CD4-positive, alpha-beta memory T cell (primary cell): ENCODE data around the gene PRAMEF2. TPM values are rescaled to one million over a fixed set of nuclear protein-coding genes. Genes with fewer than 3 reads are reported as not detected.
"Not testable (repeated sequence)": the region's sequence is repeated elsewhere in the genome, so short reads cannot be mapped to it uniquely, and the experiment has no call there.

Source experiments
- CTCF ChIA-PET: fragments of 350-600 bp; sonication (Branson Sonifier 250); formaldehyde crosslinking; loops from one replicate; lab custom pipeline; 2021; ENCODE audit warnings: inconsistent platforms; ENCODE audit not compliant: partially characterized antibody; lab: Charles Lee
- POLR2A ChIA-PET: fragments of 350-600 bp; sonication (Branson Sonifier 250); formaldehyde crosslinking; loops from one replicate; lab custom pipeline; 2021; ENCODE audit not compliant: partially characterized antibody; lab: Charles Lee
- DNase-seq, 5 donors: peaks; one replicate each; pipeline versions ENCODE4 v3.0.0 to v3.0.0-alpha.2; 2020 to 2022; ENCODE audit warnings: mixed read lengths in 1 of 5
- H3K27ac ChIP-seq: one replicate; pipeline ENCODE4 v1.7.0; 2013; ENCODE audit warnings: low read depth, low read length
- H3K27me3 ChIP-seq: 2 replicates; pipeline ENCODE4 v1.7.0; 2013; ENCODE audit warnings: mild to moderate bottlenecking, low read length, moderate library complexity; ENCODE audit not compliant: insufficient read depth
- H3K36me3 ChIP-seq: 2 replicates; pipeline ENCODE4 v1.7.0; 2013; ENCODE audit warnings: mild to moderate bottlenecking, low read length, moderate library complexity; ENCODE audit not compliant: insufficient read depth
- H3K4me1 ChIP-seq: 2 replicates; pipeline ENCODE4 v1.7.0; 2013; ENCODE audit warnings: mild to moderate bottlenecking, low read length, moderate library complexity; ENCODE audit not compliant: insufficient read depth
- H3K4me3 ChIP-seq, 2 donors: one replicate each; pipeline ENCODE4 v1.7.0; 2013; ENCODE audit warnings: low read length in 2 of 2, mild to moderate bottlenecking in 1 of 2
- H3K9me3 ChIP-seq, 2 donors: one replicate each; pipeline ENCODE4 v1.7.0; 2013; ENCODE audit warnings: low read length in 2 of 2, control low read depth in 1 of 2; ENCODE audit not compliant: control insufficient read depth in 1 of 2
- H3K27ac Mint-ChIP-seq, 7 donors: one replicate each; pipeline ENCODE4 v1.8.0; 2020 to 2021; ENCODE audit warnings: mixed read lengths in 7 of 7, mild to moderate bottlenecking in 6 of 7, inconsistent platforms in 3 of 7, moderate library complexity in 3 of 7
- H3K27me3 Mint-ChIP-seq, 2 donors: one replicate each; pipeline ENCODE4 v1.8.0; 2020 to 2021; ENCODE audit warnings: mixed read lengths in 2 of 2
- H3K36me3 Mint-ChIP-seq, 2 donors: one replicate each; pipeline ENCODE4 v1.8.0; 2020 to 2021; ENCODE audit warnings: mixed read lengths in 2 of 2, inconsistent platforms in 1 of 2, mild to moderate bottlenecking in 1 of 2
- H3K4me1 Mint-ChIP-seq, 4 donors: one replicate each; pipeline ENCODE4 v1.8.0; 2020 to 2021; ENCODE audit warnings: mixed read lengths in 4 of 4, mild to moderate bottlenecking in 1 of 4
- H3K4me3 Mint-ChIP-seq, 8 donors: one replicate each; pipeline ENCODE4 v1.8.0; 2020 to 2021; ENCODE audit warnings: mixed read lengths in 8 of 8, mild to moderate bottlenecking in 7 of 8, moderate library complexity in 6 of 8, inconsistent platforms in 3 of 8
- H3K9me3 Mint-ChIP-seq, 8 donors: one replicate each; pipeline ENCODE4 v1.8.0; 2020 to 2021; ENCODE audit warnings: mixed read lengths in 8 of 8, mild to moderate bottlenecking in 5 of 8, inconsistent platforms in 3 of 8, moderate library complexity in 1 of 8
- intact Hi-C: fragments of 100-400 bp; cut with micrococcal nuclease; formaldehyde crosslinking; loops from one replicate; pipeline ENCODE4 v1.15.1; 2023
- polyA plus RNA-seq, 2 donors: library from polyadenylated mRNA; unstranded; fragments of 300-500 nt; fragmentation: Illumina TruSeq; gene quantifications; one replicate each; pipeline ENCODE4 v1.2.3, GENCODE V29; 2021
- total RNA-seq, 2 experiments: library from RNA; stranded (reverse); gene quantifications; one replicate each; pipeline ENCODE4 v1.2.3, GENCODE V29; 2021

The PRAMEF2 gene
- total and polyA plus RNA-seq, 4 experiments from 2014 or later: not detected

GRCh38 chr1:12903793-12904572 lies 47.1 kb downstream of the PRAMEF2 start:
- CTCF ChIA-PET: not testable (repeated sequence)

More at GRCh38 chr1:12903793-12904572, 47.1 kb downstream of the PRAMEF2 start:
- H3K27me3 ChIP-seq, H3K36me3 Mint-ChIP-seq, H3K27ac Mint-ChIP-seq, H3K9me3 Mint-ChIP-seq, H3K4me1 Mint-ChIP-seq, H3K4me3 ChIP-seq, H3K4me3 Mint-ChIP-seq, H3K36me3 ChIP-seq, POLR2A ChIA-PET, intact Hi-C loops, H3K9me3 ChIP-seq, H3K27ac ChIP-seq, DNase-seq, H3K4me1 ChIP-seq, H3K27me3 Mint-ChIP-seq: not testable (repeated sequence)

Other genes starting within 250 kb of the PRAMEF2 start
- gene DHRS3, start 238.9 kb upstream of the PRAMEF2 start, total RNA-seq: 10 to 100 TPM; 87.4 to 91.8 TPM
- gene DHRS3, start 238.9 kb upstream of the PRAMEF2 start, polyA plus RNA-seq: 10 to 100 TPM; 30.1 to 40.5 TPM
- not detected for gene AADACL4, start 213.0 kb upstream of the PRAMEF2 start, total RNA-seq
- not detected for gene AADACL4, start 213.0 kb upstream of the PRAMEF2 start, polyA plus RNA-seq
- gene AADACL3, start 141.0 kb upstream of the PRAMEF2 start, total RNA-seq: not detected
- not detected for gene AADACL3, start 141.0 kb upstream of the PRAMEF2 start, polyA plus RNA-seq
- gene CFAP107, start 110.9 kb upstream of the PRAMEF2 start, total RNA-seq: not detected
- not detected for gene CFAP107, start 110.9 kb upstream of the PRAMEF2 start, polyA plus RNA-seq
- not detected for gene PRAMEF12, start 83.3 kb upstream of the PRAMEF2 start, total RNA-seq
- gene PRAMEF12, start 83.3 kb upstream of the PRAMEF2 start, polyA plus RNA-seq: not detected
- gene PRAMEF1, start 65.7 kb upstream of the PRAMEF2 start, total RNA-seq: not detected
- gene PRAMEF1, start 65.7 kb upstream of the PRAMEF2 start, polyA plus RNA-seq: not detected
- not detected for gene PRAMEF11, start 25.7 kb upstream of the PRAMEF2 start, total RNA-seq
- not detected for gene PRAMEF11, start 25.7 kb upstream of the PRAMEF2 start, polyA plus RNA-seq
- not detected for gene HNRNPCL1, start 8.4 kb upstream of the PRAMEF2 start, total RNA-seq
- gene HNRNPCL1, start 8.4 kb upstream of the PRAMEF2 start, polyA plus RNA-seq: not detected
- not detected for gene PRAMEF4, start 29.1 kb downstream of the PRAMEF2 start, total RNA-seq
- gene PRAMEF4, start 29.1 kb downstream of the PRAMEF2 start, polyA plus RNA-seq: not detected
- not detected for gene PRAMEF10, start 41.2 kb downstream of the PRAMEF2 start, total RNA-seq
- not detected for gene PRAMEF10, start 41.2 kb downstream of the PRAMEF2 start, polyA plus RNA-seq
- gene PRAMEF7, start 59.5 kb downstream of the PRAMEF2 start, total RNA-seq: not detected
- not detected for gene PRAMEF7, start 59.5 kb downstream of the PRAMEF2 start, polyA plus RNA-seq
- not detected for gene PRAMEF6, start 90.5 kb downstream of the PRAMEF2 start, total RNA-seq
- gene PRAMEF6, start 90.5 kb downstream of the PRAMEF2 start, polyA plus RNA-seq: not detected
- not detected for gene PRAMEF27, start 199.5 kb downstream of the PRAMEF2 start, total RNA-seq
- gene PRAMEF27, start 199.5 kb downstream of the PRAMEF2 start, polyA plus RNA-seq: not detected
- gene HNRNPCL3, start 203.7 kb downstream of the PRAMEF2 start, total RNA-seq: not detected
- gene HNRNPCL3, start 203.7 kb downstream of the PRAMEF2 start, polyA plus RNA-seq: not detected
- not detected for gene PRAMEF25, start 213.7 kb downstream of the PRAMEF2 start, total RNA-seq
- not detected for gene PRAMEF25, start 213.7 kb downstream of the PRAMEF2 start, polyA plus RNA-seq